HepG2 (cell line): ENCODE results near the gene ETV2. TPM values are rescaled to one million over a fixed set of nuclear protein-coding genes. Genes with fewer than 3 reads are reported as not detected.
A peak's percentile ranks its signal among the peaks of the same experiment; 100 is the strongest.

ENCODE experiments used
- BORCS8-MEF2B ChIP-seq: sonication (generic); formaldehyde crosslinking; IDR thresholded peaks from 2 replicates; pipeline ENCODE4 v1.8.0; 2022; ENCODE audit warnings: mild to moderate bottlenecking, missing genetic modification reagents
- MATR3 ChIP-seq: sonication (generic); formaldehyde crosslinking; IDR thresholded peaks from 2 replicates; pipeline ENCODE4 v1.4.0; 2020; ENCODE audit warnings: missing genetic modification reagents
- PRPF4 ChIP-seq: fragments of 200-400 bp; formaldehyde crosslinking; IDR thresholded peaks from 2 replicates; pipeline ENCODE4 v1.6.1; 2016; ENCODE audit warnings: low read length, low read depth; ENCODE audit not compliant: poor library complexity, severe bottlenecking
- RORA ChIP-seq: sonication (generic); formaldehyde crosslinking; IDR thresholded peaks from 2 replicates; pipeline ENCODE4 v1.5.0; 2020; ENCODE audit warnings: mild to moderate bottlenecking, missing genetic modification reagents, moderate library complexity
- SP140L ChIP-seq: sonication (generic); formaldehyde crosslinking; IDR thresholded peaks from 2 replicates; pipeline ENCODE4 v1.4.0; 2020; ENCODE audit warnings: missing genetic modification reagents, borderline replicate concordance
- TP53 ChIP-seq: sonication (generic); formaldehyde crosslinking; conservative IDR thresholded peaks from 2 replicates; pipeline ENCODE4 v1.4.0; 2020; ENCODE audit warnings: missing genetic modification reagents
- ZNF567 ChIP-seq: sonication (generic); formaldehyde crosslinking; IDR thresholded peaks from 2 replicates; pipeline ENCODE4 v1.8.1; 2023; ENCODE audit warnings: mild to moderate bottlenecking, missing genetic modification reagents, borderline replicate concordance
- ZNF788 ChIP-seq: sonication (generic); formaldehyde crosslinking; IDR thresholded peaks from 2 replicates; pipeline ENCODE4 v1.5.0; 2020; ENCODE audit warnings: mild to moderate bottlenecking, missing genetic modification reagents, borderline replicate concordance
- polyA plus RNA-seq, 8 experiments: library from polyadenylated mRNA; depleted of rRNA in 3 of 8; stranded (reverse) in 7 of 8; unstranded in 1 of 8; fragments of >200 nt; fragmentation: Illumina TruSeq in 4 of 8; extraction: Trizol in 4 of 8; gene quantifications; 2 replicates each; pipeline versions ENCODE4 v1.2.1 to v1.2.3, GENCODE V29; 2011 to 2016; ENCODE audit warnings: low read depth in 4 of 8, missing spikeins in 1 of 8, mixed read lengths in 1 of 8; ENCODE audit not compliant: insufficient read depth in 1 of 8
- total RNA-seq, 5 experiments: library from RNA; depleted of rRNA; stranded (reverse); fragments of >200 nt; fragmentation: Illumina TruSeq; extraction: Trizol; gene quantifications; 2 replicates each; pipeline ENCODE4 v1.2.3, GENCODE V29; 2016; ENCODE audit warnings: low read depth in 1 of 5
- TF ChIP-seq, protein P1 (sequence below): sonication (generic); formaldehyde crosslinking; IDR thresholded peaks from 2 replicates; pipeline ENCODE4 v1.8.1; 2022; ENCODE audit warnings: low read depth, mild to moderate bottlenecking, missing genetic modification reagents
- TF ChIP-seq, protein P2 (sequence below), 2 experiments: fragments of 450-650 bp in 1 of 2; sonication (generic) in 1 of 2; formaldehyde crosslinking; IDR thresholded peaks; 2 replicates each; pipeline versions ENCODE4 v1.5.0 to v1.8.0; 2020 to 2022; ENCODE audit warnings: mild to moderate bottlenecking in 1 of 2, missing genetic modification reagents in 1 of 2
- TF ChIP-seq, protein P3 (sequence below): IDR thresholded peaks from 2 replicates; pipeline ENCODE4 v1.6.1; 2016; ENCODE audit warnings: low read depth, missing genetic modification reagents, missing compliant biosample characterization
- TF ChIP-seq, protein P4 (sequence below): sonication (generic); formaldehyde crosslinking; IDR thresholded peaks from 2 replicates; pipeline ENCODE4 v1.5.0; 2020; ENCODE audit warnings: mild to moderate bottlenecking, missing genetic modification reagents
- TF ChIP-seq, protein P5 (sequence below): sonication (generic); formaldehyde crosslinking; IDR thresholded peaks from 2 replicates; pipeline ENCODE4 v1.4.0; 2020; ENCODE audit warnings: mild to moderate bottlenecking, missing genetic modification reagents

Gene ETV2
- total and polyA plus RNA-seq, 2 of the 13 experiments (the other 11 are each of a cell fraction or from before 2014, with no cell fraction given) = 0.07 to 0.20 TPM

DNA sequence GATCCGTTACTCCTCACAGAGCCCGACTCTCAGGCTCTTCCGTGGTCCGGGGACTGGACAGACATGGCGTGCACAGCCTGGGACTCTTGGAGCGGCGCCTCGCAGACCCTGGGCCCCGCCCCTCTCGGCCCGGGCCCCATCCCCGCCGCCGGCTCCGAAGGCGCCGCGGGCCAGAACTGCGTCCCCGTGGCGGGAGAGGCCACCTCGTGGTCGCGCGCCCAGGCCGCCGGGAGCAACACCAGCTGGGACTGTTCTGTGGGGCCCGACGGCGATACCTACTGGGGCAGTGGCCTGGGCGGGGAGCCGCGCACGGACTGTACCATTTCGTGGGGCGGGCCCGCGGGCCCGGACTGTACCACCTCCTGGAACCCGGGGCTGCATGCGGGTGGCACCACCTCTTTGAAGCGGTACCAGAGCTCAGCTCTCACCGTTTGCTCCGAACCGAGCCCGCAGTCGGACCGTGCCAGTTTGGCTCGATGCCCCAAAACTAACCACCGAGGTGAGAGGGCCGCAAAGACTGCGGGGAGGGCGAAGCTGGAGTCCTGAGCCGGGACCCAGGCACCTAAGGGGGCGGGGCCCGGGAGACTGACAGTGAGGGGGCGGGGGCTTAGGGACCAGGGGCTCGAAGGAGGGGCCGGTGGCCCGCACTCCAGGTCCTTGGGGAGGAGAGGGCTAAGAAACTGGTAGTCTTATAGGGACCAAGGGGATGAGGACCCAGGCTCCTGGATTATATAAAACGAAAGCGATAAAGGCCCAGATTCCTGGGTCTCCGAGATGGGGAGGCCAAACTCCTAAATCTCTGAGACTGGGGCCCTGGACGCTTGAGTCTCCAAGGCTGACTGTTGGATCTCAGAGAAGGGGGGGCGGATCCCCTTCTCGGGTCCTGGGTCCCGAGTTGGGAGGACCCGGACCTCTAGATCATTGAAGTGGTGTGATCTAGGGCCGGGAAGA, 2.0 kb downstream of the ETV2 start (continued):
- TF ChIP-seq, protein P1, sequence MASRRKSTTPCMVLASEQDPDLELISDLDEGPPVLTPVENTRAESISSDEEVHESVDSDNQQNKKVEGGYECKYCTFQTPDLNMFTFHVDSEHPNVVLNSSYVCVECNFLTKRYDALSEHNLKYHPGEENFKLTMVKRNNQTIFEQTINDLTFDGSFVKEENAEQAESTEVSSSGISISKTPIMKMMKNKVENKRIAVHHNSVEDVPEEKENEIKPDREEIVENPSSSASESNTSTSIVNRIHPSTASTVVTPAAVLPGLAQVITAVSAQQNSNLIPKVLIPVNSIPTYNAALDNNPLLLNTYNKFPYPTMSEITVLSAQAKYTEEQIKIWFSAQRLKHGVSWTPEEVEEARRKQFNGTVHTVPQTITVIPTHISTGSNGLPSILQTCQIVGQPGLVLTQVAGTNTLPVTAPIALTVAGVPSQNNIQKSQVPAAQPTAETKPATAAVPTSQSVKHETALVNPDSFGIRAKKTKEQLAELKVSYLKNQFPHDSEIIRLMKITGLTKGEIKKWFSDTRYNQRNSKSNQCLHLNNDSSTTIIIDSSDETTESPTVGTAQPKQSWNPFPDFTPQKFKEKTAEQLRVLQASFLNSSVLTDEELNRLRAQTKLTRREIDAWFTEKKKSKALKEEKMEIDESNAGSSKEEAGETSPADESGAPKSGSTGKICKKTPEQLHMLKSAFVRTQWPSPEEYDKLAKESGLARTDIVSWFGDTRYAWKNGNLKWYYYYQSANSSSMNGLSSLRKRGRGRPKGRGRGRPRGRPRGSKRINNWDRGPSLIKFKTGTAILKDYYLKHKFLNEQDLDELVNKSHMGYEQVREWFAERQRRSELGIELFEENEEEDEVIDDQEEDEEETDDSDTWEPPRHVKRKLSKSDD (CRISPR knock-in tag) = peak; percentile 65; the same call in 1 of the 2 replicates
- no peak for TF ChIP-seq ZNF567 (CRISPR knock-in tag)
- TF ChIP-seq ZNF788 (CRISPR knock-in tag) = peak; percentile 79; the same call in 1 of the 2 replicates
- no peak; the same call in 1 of the 2 replicates for TF ChIP-seq SP140L
- TF ChIP-seq RORA = no peak
- TF ChIP-seq MATR3 (CRISPR knock-in tag) = no peak
- TF ChIP-seq, protein P2, sequence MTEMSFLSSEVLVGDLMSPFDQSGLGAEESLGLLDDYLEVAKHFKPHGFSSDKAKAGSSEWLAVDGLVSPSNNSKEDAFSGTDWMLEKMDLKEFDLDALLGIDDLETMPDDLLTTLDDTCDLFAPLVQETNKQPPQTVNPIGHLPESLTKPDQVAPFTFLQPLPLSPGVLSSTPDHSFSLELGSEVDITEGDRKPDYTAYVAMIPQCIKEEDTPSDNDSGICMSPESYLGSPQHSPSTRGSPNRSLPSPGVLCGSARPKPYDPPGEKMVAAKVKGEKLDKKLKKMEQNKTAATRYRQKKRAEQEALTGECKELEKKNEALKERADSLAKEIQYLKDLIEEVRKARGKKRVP (CRISPR knock-in tag; IDR thresholded peaks at IDR 0.05) = peak in 1 of 2 experiments; percentile 57; a peak in 2 of 4 replicates
- TF ChIP-seq, protein P3, sequence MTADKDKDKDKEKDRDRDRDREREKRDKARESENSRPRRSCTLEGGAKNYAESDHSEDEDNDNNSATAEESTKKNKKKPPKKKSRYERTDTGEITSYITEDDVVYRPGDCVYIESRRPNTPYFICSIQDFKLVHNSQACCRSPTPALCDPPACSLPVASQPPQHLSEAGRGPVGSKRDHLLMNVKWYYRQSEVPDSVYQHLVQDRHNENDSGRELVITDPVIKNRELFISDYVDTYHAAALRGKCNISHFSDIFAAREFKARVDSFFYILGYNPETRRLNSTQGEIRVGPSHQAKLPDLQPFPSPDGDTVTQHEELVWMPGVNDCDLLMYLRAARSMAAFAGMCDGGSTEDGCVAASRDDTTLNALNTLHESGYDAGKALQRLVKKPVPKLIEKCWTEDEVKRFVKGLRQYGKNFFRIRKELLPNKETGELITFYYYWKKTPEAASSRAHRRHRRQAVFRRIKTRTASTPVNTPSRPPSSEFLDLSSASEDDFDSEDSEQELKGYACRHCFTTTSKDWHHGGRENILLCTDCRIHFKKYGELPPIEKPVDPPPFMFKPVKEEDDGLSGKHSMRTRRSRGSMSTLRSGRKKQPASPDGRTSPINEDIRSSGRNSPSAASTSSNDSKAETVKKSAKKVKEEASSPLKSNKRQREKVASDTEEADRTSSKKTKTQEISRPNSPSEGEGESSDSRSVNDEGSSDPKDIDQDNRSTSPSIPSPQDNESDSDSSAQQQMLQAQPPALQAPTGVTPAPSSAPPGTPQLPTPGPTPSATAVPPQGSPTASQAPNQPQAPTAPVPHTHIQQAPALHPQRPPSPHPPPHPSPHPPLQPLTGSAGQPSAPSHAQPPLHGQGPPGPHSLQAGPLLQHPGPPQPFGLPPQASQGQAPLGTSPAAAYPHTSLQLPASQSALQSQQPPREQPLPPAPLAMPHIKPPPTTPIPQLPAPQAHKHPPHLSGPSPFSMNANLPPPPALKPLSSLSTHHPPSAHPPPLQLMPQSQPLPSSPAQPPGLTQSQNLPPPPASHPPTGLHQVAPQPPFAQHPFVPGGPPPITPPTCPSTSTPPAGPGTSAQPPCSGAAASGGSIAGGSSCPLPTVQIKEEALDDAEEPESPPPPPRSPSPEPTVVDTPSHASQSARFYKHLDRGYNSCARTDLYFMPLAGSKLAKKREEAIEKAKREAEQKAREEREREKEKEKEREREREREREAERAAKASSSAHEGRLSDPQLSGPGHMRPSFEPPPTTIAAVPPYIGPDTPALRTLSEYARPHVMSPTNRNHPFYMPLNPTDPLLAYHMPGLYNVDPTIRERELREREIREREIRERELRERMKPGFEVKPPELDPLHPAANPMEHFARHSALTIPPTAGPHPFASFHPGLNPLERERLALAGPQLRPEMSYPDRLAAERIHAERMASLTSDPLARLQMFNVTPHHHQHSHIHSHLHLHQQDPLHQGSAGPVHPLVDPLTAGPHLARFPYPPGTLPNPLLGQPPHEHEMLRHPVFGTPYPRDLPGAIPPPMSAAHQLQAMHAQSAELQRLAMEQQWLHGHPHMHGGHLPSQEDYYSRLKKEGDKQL (CRISPR knock-in tag) = no peak
- TF ChIP-seq, protein P4, sequence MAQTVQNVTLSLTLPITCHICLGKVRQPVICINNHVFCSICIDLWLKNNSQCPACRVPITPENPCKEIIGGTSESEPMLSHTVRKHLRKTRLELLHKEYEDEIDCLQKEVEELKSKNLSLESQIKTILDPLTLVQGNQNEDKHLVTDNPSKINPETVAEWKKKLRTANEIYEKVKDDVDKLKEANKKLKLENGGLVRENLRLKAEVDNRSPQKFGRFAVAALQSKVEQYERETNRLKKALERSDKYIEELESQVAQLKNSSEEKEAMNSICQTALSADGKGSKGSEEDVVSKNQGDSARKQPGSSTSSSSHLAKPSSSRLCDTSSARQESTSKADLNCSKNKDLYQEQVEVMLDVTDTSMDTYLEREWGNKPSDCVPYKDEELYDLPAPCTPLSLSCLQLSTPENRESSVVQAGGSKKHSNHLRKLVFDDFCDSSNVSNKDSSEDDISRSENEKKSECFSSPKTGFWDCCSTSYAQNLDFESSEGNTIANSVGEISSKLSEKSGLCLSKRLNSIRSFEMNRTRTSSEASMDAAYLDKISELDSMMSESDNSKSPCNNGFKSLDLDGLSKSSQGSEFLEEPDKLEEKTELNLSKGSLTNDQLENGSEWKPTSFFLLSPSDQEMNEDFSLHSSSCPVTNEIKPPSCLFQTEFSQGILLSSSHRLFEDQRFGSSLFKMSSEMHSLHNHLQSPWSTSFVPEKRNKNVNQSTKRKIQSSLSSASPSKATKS (CRISPR knock-in tag) = no peak
- TF ChIP-seq TP53 (CRISPR knock-in tag) = no peak
- TF ChIP-seq, protein P5, sequence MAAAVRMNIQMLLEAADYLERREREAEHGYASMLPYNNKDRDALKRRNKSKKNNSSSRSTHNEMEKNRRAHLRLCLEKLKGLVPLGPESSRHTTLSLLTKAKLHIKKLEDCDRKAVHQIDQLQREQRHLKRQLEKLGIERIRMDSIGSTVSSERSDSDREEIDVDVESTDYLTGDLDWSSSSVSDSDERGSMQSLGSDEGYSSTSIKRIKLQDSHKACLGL (CRISPR knock-in tag) = peak; percentile 76; the same call in 1 of the 2 replicates
- TF ChIP-seq BORCS8-MEF2B (CRISPR knock-in tag) = peak; percentile 75
- no peak for TF ChIP-seq PRPF4
